ENCODE results near the gene SMARCAL1. TPM values are rescaled to one million over a fixed set of nuclear protein-coding genes. Genes with fewer than 3 reads are reported as not detected.
A peak's percentile ranks its signal among the peaks of the same experiment; 100 is the strongest.

The SMARCAL1 gene
- total RNA-seq, 2 donors from 2014 or later: 9.9 to 27.7 TPM

- H3K27ac ChIP-seq: no peak overlapping the region
- no peaks in the 10 kb centered on the region for H3K36me3 ChIP-seq (replicated peaks in 1 of 2; ENCODE audit: insufficient read depth in 1 of 2, low read depth in 2 of 2)
- DNase-seq (no peak), ATAC-seq (no peak)
- no peaks in the 10 kb centered on the region for H3K9me3 ChIP-seq
- no peaks in the 10 kb centered on the region for H3K4me1 ChIP-seq
- H3K27me3 ChIP-seq: no peaks in the 10 kb centered on the region
- 56 to 58% methylated on average over 1 of the region's 1 CpG for WGBS, 2 donors
- no peak overlapping the region for H3K4me3 ChIP-seq
- intact Hi-C loops (cut with DNase I): no loop called here
- TF ChIP-seq POLR2A (IDR thresholded peaks at IDR 0.05) (no peak), CTCF (IDR thresholded peaks at IDR 0.05) (no peak)
These were observed 12.7 kb upstream of the SMARCAL1 start for GRCh38 chr2:216399621-216400020.

GRCh38 chr2:216402751-216403150 is 9.5 kb upstream of the SMARCAL1 start:
- no peak for TF ChIP-seq POLR2A (IDR thresholded peaks at IDR 0.05)
- TF ChIP-seq CTCF (IDR thresholded peaks at IDR 0.05): no peak
- Histone ChIP-seq H3K4me3 (no peak overlapping the region), H3K9me3 (no peaks in the 10 kb centered on the region), H3K36me3 (replicated peaks in 1 of 2; ENCODE audit: insufficient read depth in 1 of 2, low read depth in 2 of 2) (no peaks in the 10 kb centered on the region), H3K27ac (no peak overlapping the region), H3K4me1 (no peaks in the 10 kb centered on the region), H3K27me3 (no peaks in the 10 kb centered on the region)
- 72 to 74% methylated on average over 6 of the region's 6 CpGs for WGBS, 2 donors
- intact Hi-C loops (cut with DNase I): no loop called here
- no peak for ATAC-seq
- DNase-seq: no peak

GRCh38 chr2:216404010-216404618 is 8.2 kb upstream of the SMARCAL1 start:
- Histone ChIP-seq H3K36me3 (replicated peaks in 1 of 2; ENCODE audit: insufficient read depth in 1 of 2, low read depth in 2 of 2) (no peaks in the 10 kb centered on the region), H3K4me3 (no peak overlapping the region), H3K27ac (no peak overlapping the region), H3K9me3 (no peaks in the 10 kb centered on the region), H3K4me1 (no peaks in the 10 kb centered on the region), H3K27me3 (no peaks in the 10 kb centered on the region)
- 31 to 46% methylated on average over 3 to 5 of the region's 5 CpGs for WGBS, 2 donors
- intact Hi-C loops (cut with DNase I): no loop called here
- ATAC-seq (peak; percentile 53), DNase-seq (peak; percentile 32 to 65 (median 41))
- TF ChIP-seq CTCF (IDR thresholded peaks at IDR 0.05) (peak; percentile 61 to 86 (median 78)), POLR2A (IDR thresholded peaks at IDR 0.05) (no peak)

- ATAC-seq: no peak
- no peak overlapping the region for H3K27ac ChIP-seq
- H3K9me3 ChIP-seq: no peaks in the 10 kb centered on the region
- H3K4me3 ChIP-seq: no peak overlapping the region
- H3K27me3 ChIP-seq: no peaks in the 10 kb centered on the region
- no peaks in the 10 kb centered on the region for H3K4me1 ChIP-seq
- 66 to 70% methylated on average over 7 of the region's 7 CpGs for WGBS, 2 donors
- no peaks in the 10 kb centered on the region for H3K36me3 ChIP-seq (replicated peaks in 1 of 2; ENCODE audit: insufficient read depth in 1 of 2, low read depth in 2 of 2)
- DNase-seq: no peak
- intact Hi-C loops (cut with DNase I): no loop called here
- TF ChIP-seq CTCF (IDR thresholded peaks at IDR 0.05) (no peak), POLR2A (IDR thresholded peaks at IDR 0.05) (no peak)
These were observed 6.7 kb upstream of the SMARCAL1 start for GRCh38 chr2:216405588-216405987.

- intact Hi-C loops (cut with DNase I): no loop called here
- 50 to 59% methylated on average over 3 of the region's 3 CpGs for WGBS, 2 donors
- Histone ChIP-seq H3K36me3 (replicated peaks in 1 of 2; ENCODE audit: insufficient read depth in 1 of 2, low read depth in 2 of 2) (no peaks in the 10 kb centered on the region), H3K27me3 (no peaks in the 10 kb centered on the region), H3K4me1 (peaks cover under 1% of the 10 kb centered on the region), H3K4me3 (no peak overlapping the region), H3K27ac (no peak overlapping the region), H3K9me3 (no peaks in the 10 kb centered on the region)
- ATAC-seq (no peak), DNase-seq (no peak)
- TF ChIP-seq POLR2A (IDR thresholded peaks at IDR 0.05): no peak
- TF ChIP-seq CTCF (IDR thresholded peaks at IDR 0.05): no peak
These were observed 5.5 kb upstream of the SMARCAL1 start for GRCh38 chr2:216406826-216407225.
